Hepatocyte (in vitro differentiated cells): ENCODE results near the gene CHAF1A. TPM values are rescaled to one million over a fixed set of nuclear protein-coding genes. Genes with fewer than 3 reads are reported as not detected.

ENCODE experiments used
- DNase-seq: peaks from one replicate; pipeline ENCODE4 v3.0.0-alpha.2; 2016; ENCODE audit warnings: low spot score
- H2AFZ ChIP-seq: fragments of 200-600 bp; sonication (generic); 2 replicates; pipeline ENCODE4 v1.6.0; 2016; ENCODE audit warnings: antibody characterized with exemption, mild to moderate bottlenecking
- H3K27ac ChIP-seq: fragments of 200-600 bp; sonication (generic); 2 replicates; pipeline ENCODE4 v1.5.1; 2016; ENCODE audit warnings: mild to moderate bottlenecking
- H3K27me3 ChIP-seq: fragments of 200-600 bp; sonication (generic); 2 replicates; pipeline ENCODE4 v1.6.1; 2016
- H3K36me3 ChIP-seq: fragments of 200-600 bp; sonication (generic); replicated peaks from 2 replicates; pipeline ENCODE4 v1.5.1; 2016; ENCODE audit warnings: low read depth; ENCODE audit not compliant: insufficient read depth
- H3K4me1 ChIP-seq: fragments of 200-600 bp; sonication (generic); 2 replicates; pipeline ENCODE4 v1.5.1; 2016; ENCODE audit warnings: mild to moderate bottlenecking, moderate library complexity; ENCODE audit not compliant: insufficient read depth
- H3K4me2 ChIP-seq: fragments of 200-600 bp; sonication (generic); 2 replicates; pipeline ENCODE4 v1.6.0; 2016
- H3K4me3 ChIP-seq: fragments of 200-600 bp; sonication (generic); 2 replicates; pipeline ENCODE4 v1.5.1; 2016; ENCODE audit warnings: mild to moderate bottlenecking
- H3K79me2 ChIP-seq: fragments of 200-600 bp; sonication (generic); 2 replicates; pipeline ENCODE4 v1.6.0; 2017; ENCODE audit warnings: mild to moderate bottlenecking
- H3K9me2 ChIP-seq: fragments of 200-600 bp; sonication (generic); replicated peaks from 2 replicates; pipeline ENCODE4 v1.6.0; 2017; ENCODE audit warnings: mild to moderate bottlenecking; ENCODE audit not compliant: insufficient read depth
- H3K9me3 ChIP-seq: fragments of 200-600 bp; sonication (generic); 2 replicates; pipeline ENCODE4 v1.5.1; 2016; ENCODE audit warnings: low read depth, mild to moderate bottlenecking
- H4K20me1 ChIP-seq: fragments of 200-600 bp; sonication (generic); 2 replicates; pipeline ENCODE4 v1.6.0; 2016; ENCODE audit warnings: mild to moderate bottlenecking; ENCODE audit not compliant: insufficient read depth, poor library complexity, severe bottlenecking
- EZH2 ChIP-seq: fragments of 200-600 bp; sonication (generic); IDR thresholded peaks from 2 replicates; pipeline ENCODE4 v1.6.1; 2016; ENCODE audit warnings: antibody characterized with exemption, mild to moderate bottlenecking, borderline replicate concordance
- EZH2phosphoT487 ChIP-seq: fragments of 200-600 bp; sonication (generic); IDR thresholded peaks from one replicate; pipeline ENCODE4 v1.6.1; 2018; ENCODE audit warnings: antibody characterized with exemption, mild to moderate bottlenecking, low read depth, moderate library complexity; ENCODE audit not compliant: unreplicated experiment, severe bottlenecking
- WGBS: methylation state at CpG from one replicate; pipeline ENCODE4 v1.1.6; 2016; ENCODE audit warnings: low lambda C conversion rate; ENCODE audit errors: missing lambda C conversion rate; 5-methylcytosine and 5-hydroxymethylcytosine counted together
- polyA plus RNA-seq: library from polyadenylated mRNA; unstranded; fragments of >200 nt; fragmentation: Nextera tagmentation; extraction: Ambion mirVana; gene quantifications from 2 replicates; pipeline ENCODE4 v1.2.1, GENCODE V29; 2016
- total RNA-seq: library from RNA; depleted of rRNA; stranded (reverse); fragments of >200 nt; gene quantifications from 2 replicates; pipeline ENCODE4 v1.2.3, GENCODE V29; 2014
- TF ChIP-seq, protein P1 (sequence below): fragments of 200-600 bp; sonication (generic); IDR thresholded peaks from 2 replicates; pipeline ENCODE4 v1.5.1; 2016; ENCODE audit warnings: antibody characterized with exemption, mild to moderate bottlenecking; ENCODE audit not compliant: poor library complexity

Gene CHAF1A
- total and polyA plus RNA-seq, 2 experiments from 2014 or later: 6.2 to 6.5 TPM

DNA sequence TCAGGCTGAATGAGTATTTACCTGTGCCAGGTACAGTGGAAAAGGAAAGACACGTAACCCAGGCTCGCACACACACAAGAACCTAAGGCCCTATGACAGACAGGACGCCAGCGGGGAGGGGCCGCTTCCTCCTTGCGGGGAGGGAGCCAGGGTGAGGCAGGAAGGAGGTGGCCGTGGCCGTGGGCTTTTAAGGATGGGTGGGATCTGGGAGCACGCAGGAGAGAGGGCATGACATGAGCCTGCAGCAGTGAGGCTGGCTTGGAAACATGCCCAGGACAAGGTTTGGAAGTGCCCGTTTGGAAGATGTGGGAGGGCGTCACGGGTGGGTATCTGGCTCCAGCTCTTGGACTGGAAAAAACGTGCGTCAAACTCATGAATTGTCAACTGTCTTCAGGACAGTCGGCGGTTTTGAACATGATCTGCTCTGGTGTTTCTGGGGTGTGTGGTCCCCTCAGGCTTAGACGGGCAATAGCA, 22.1 kb upstream of the CHAF1A start:
- H3K36me3 ChIP-seq: no peaks in the 10 kb centered on the region
- H3K4me3 ChIP-seq: no peak overlapping the region
- H3K27ac ChIP-seq: no peak overlapping the region
- H3K79me2 ChIP-seq: peaks cover 84% of the 10 kb centered on the region
- H3K9me2 ChIP-seq: no peaks in the 10 kb centered on the region
- no peaks in the 10 kb centered on the region for H3K9me3 ChIP-seq
- H4K20me1 ChIP-seq: peaks cover 49% of the 10 kb centered on the region
- WGBS: 79% methylated on average over 17 of the region's 17 CpGs
- TF ChIP-seq, protein P1, sequence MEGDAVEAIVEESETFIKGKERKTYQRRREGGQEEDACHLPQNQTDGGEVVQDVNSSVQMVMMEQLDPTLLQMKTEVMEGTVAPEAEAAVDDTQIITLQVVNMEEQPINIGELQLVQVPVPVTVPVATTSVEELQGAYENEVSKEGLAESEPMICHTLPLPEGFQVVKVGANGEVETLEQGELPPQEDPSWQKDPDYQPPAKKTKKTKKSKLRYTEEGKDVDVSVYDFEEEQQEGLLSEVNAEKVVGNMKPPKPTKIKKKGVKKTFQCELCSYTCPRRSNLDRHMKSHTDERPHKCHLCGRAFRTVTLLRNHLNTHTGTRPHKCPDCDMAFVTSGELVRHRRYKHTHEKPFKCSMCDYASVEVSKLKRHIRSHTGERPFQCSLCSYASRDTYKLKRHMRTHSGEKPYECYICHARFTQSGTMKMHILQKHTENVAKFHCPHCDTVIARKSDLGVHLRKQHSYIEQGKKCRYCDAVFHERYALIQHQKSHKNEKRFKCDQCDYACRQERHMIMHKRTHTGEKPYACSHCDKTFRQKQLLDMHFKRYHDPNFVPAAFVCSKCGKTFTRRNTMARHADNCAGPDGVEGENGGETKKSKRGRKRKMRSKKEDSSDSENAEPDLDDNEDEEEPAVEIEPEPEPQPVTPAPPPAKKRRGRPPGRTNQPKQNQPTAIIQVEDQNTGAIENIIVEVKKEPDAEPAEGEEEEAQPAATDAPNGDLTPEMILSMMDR: no peak
- TF ChIP-seq EZH2: no peak
- no peak overlapping the region for H3K4me2 ChIP-seq
- H3K4me1 ChIP-seq: peaks cover 21% of the 10 kb centered on the region
- no peak overlapping the region for H2AFZ ChIP-seq
- H3K27me3 ChIP-seq: no peaks in the 10 kb centered on the region
- no peak for DNase-seq

DNA sequence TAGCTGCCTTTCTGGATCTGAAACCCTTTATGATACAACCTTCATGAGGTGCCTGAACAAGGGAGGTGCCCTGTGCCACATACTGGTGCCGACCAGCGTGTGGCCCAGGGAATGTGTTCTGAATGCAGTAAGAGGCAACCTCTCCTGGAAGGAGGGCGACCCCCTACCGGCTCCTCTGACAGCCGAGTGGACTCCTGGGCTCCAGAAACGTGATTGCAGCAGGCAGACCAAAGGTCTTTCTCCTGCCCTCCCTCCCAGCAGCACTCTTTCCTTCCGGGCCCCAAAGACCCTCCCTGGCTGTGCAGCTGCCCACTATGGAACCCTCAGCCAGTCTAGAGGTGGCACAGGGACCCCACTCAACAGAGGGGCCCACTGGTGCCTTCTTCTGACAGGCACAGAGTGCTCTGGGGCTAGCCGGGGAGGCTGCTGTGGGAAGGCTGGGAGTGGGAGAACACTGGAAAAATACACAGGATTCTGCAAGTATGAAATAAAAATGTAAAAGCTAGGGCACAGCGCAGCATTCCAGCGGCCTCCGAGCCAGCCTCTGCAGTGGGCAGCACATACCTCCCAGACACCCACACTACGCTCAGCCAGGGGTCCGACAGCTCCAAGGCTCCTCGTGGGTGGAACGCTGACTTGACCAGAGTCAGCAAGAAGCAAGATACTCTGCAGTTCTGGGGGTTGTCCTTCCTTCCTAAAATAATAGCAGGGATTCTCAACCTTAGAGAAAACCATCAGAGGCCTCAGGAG, 17.0 kb upstream of the CHAF1A start:
- 84% methylated on average over 15 of the region's 15 CpGs for WGBS
- no peaks in the 10 kb centered on the region for H3K27me3 ChIP-seq
- H2AFZ ChIP-seq: no peak overlapping the region
- DNase-seq: no peak
- H3K9me3 ChIP-seq: no peaks in the 10 kb centered on the region
- H3K79me2 ChIP-seq: peaks cover 91% of the 10 kb centered on the region
- peak overlapping the region; percentile 81 for H3K27ac ChIP-seq
- TF ChIP-seq EZH2: no peak
- TF ChIP-seq, protein P1: no peak
- peaks cover 36% of the 10 kb centered on the region for H4K20me1 ChIP-seq
- no peak overlapping the region for H3K4me3 ChIP-seq
- H3K36me3 ChIP-seq: no peaks in the 10 kb centered on the region
- H3K4me1 ChIP-seq: peaks cover 31% of the 10 kb centered on the region
- H3K9me2 ChIP-seq: no peaks in the 10 kb centered on the region
- H3K4me2 ChIP-seq: peak overlapping the region; percentile 56

DNA sequence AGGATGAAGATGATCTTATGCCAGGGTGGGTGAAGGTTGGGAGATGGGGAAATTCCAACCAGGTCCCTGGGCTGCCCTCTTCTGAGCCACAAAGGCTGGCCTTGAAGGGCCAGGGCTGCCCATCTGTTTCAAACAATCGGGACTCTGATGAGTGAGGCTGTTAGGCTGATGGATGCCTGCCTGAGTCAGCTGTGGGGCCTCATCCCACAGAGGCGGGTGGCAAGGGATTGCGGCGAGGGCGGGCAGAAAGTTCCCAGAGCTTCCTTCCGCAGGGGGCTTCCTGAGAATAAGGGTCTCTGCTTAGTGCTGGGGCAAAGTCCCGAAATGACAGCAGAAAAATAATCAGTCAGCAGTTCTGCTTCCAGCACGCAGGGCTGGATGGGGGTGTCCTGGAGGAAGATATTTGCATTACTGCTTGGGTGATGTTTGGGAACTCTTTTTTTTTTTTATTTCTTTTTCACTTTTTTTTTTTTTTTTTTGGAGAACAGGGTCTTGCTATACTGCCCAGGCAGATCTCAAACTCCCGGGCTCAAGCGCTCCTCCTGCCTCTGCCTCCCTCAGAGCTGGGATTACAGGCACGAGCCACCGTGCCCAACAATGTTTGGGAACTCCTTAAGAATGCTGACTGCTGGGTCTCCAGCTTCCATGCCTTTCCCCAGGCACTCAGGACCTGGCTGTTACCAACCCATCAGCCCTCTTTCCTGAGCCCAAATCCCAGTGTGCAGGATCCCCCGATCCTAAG, 16.2 kb upstream of the CHAF1A start:
- H3K79me2 ChIP-seq: peaks cover 90% of the 10 kb centered on the region
- H3K4me2 ChIP-seq: no peak overlapping the region
- no peaks in the 10 kb centered on the region for H3K36me3 ChIP-seq
- TF ChIP-seq EZH2phosphoT487 (no peak), EZH2 (no peak)
- TF ChIP-seq, protein P1: no peak
- peaks cover 39% of the 10 kb centered on the region for H3K4me1 ChIP-seq
- no peak overlapping the region for H3K4me3 ChIP-seq
- no peaks in the 10 kb centered on the region for H3K9me2 ChIP-seq
- H3K9me3 ChIP-seq: no peaks in the 10 kb centered on the region
- H3K27me3 ChIP-seq: no peaks in the 10 kb centered on the region
- WGBS: 94% methylated on average over 13 of the region's 13 CpGs
- peaks cover 35% of the 10 kb centered on the region for H4K20me1 ChIP-seq
- no peak overlapping the region for H2AFZ ChIP-seq
- peak overlapping the region; percentile 81 for H3K27ac ChIP-seq
- DNase-seq: no peak
